B cell (primary cell): Measurements from ENCODE around the gene MNAT1.

ENCODE experiments used
- EZH2 ChIP-seq: IDR thresholded peaks from 2 replicates; pipeline ENCODE4 v1.6.1; 2012; ENCODE audit warnings: borderline replicate concordance, low read depth, mild to moderate bottlenecking, moderate library complexity, low read length; ENCODE audit not compliant: insufficient read depth, poor library complexity, severe bottlenecking
- TF ChIP-seq, protein P1 (sequence below): fragments of 200-600 bp; IDR thresholded peaks from one replicate; pipeline ENCODE4 v1.8.0; 2022; ENCODE audit warnings: antibody characterized with exemption, mild to moderate bottlenecking

DNA sequence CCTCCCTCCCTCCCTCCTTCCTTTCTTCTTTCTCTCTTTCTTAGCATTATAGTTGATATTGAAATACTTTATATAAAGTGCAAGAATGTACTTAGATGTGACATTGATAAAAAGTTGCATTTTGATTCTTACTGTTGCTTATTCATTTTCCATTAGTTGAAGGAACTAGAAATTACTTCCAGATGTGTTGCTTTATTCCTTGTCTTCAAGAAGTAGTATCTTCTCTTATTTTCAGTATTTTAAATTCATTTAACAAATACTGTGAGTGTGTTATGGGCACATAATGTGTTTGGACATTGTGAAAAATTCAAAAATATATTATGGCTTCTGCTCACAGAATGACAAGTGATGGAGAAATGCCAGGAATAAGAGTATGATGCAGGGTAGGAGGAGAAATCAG is 200.8 kb downstream of the MNAT1 start:
- TF ChIP-seq, protein P1, sequence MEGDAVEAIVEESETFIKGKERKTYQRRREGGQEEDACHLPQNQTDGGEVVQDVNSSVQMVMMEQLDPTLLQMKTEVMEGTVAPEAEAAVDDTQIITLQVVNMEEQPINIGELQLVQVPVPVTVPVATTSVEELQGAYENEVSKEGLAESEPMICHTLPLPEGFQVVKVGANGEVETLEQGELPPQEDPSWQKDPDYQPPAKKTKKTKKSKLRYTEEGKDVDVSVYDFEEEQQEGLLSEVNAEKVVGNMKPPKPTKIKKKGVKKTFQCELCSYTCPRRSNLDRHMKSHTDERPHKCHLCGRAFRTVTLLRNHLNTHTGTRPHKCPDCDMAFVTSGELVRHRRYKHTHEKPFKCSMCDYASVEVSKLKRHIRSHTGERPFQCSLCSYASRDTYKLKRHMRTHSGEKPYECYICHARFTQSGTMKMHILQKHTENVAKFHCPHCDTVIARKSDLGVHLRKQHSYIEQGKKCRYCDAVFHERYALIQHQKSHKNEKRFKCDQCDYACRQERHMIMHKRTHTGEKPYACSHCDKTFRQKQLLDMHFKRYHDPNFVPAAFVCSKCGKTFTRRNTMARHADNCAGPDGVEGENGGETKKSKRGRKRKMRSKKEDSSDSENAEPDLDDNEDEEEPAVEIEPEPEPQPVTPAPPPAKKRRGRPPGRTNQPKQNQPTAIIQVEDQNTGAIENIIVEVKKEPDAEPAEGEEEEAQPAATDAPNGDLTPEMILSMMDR: no peak
- no peak for TF ChIP-seq EZH2
